Measurements from ENCODE around the gene ZNF227. TPM values are rescaled to one million over a fixed set of nuclear protein-coding genes. Genes with fewer than 3 reads are reported as not detected.
"Not testable (repeated sequence)": the region's sequence is repeated elsewhere in the genome, so short reads cannot be mapped to it uniquely, and the experiment has no call there.

The ZNF227 gene
- total and polyA plus RNA-seq, 5 experiments from 2014 or later: 9.0 to 57.4 (median 12.9) TPM

GRCh38 chr19:44253392-44253791 is 41.1 kb downstream of the ZNF227 start:
- POLR2A ChIA-PET, ATAC-seq, H3K4me3 Mint-ChIP-seq, H3K27me3 Mint-ChIP-seq, H3K27ac Mint-ChIP-seq, H3K4me1 Mint-ChIP-seq, DNase-seq: not testable (repeated sequence)
- peaks cover 45 to 100% (median 82%) of the 10 kb centered on the region in 9 donors for H3K9me3 Mint-ChIP-seq
- peaks cover 32 to 85% (median 83%) of the 10 kb centered on the region in 3 donors for H3K36me3 Mint-ChIP-seq

GRCh38 chr19:44254496-44254895 is 42.2 kb downstream of the ZNF227 start:
- H3K36me3 Mint-ChIP-seq: peaks cover 32 to 79% (median 79%) of the 10 kb centered on the region in 3 donors
- no peaks in the 10 kb centered on the region for H3K27me3 Mint-ChIP-seq
- peaks cover 42 to 97% (median 79%) of the 10 kb centered on the region in 9 donors for H3K9me3 Mint-ChIP-seq
- no peak overlapping the region for H3K4me3 Mint-ChIP-seq
- ATAC-seq: no peak
- no peak for DNase-seq
- H3K27ac Mint-ChIP-seq: no peak overlapping the region
- POLR2A ChIA-PET: no interaction called here
- no peaks in the 10 kb centered on the region for H3K4me1 Mint-ChIP-seq

DNA sequence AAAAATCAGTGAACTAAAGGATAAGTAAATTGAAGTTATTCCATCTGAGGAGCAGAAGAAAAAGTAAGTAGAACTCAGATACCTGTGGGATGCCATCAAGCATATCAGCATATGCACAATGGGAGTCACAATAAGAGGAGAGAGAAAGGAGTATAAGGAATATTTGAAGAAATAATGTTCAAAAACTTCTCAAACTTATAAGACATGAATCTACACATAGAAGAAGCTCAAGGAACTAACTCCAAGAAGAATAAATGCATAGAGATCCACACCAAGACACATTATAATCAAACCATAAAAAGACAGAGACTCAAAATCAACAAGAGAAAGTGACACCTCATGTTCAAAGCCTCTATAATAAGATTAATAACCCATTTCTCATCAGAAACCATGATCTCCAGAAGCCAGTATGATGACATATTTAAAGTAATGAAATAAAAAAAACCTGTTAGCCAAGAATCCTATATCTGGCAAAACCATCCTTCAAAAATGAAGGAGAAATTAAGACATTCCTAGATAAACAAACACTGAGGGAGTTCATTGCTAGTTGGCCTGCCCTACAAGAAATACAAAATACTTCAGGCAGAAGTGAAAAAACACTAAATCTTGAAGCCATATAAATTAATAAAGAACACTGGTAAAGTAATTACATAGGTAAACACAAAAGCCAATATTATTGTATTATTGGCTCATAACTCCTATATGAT is 43.5 kb downstream of the ZNF227 start:
- H3K27me3 Mint-ChIP-seq: no peaks in the 10 kb centered on the region
- POLR2A ChIA-PET: no interaction called here
- H3K4me3 Mint-ChIP-seq: no peak overlapping the region
- H3K4me1 Mint-ChIP-seq: peaks cover 2 to 9% (median 5%) of the 10 kb centered on the region in 4 donors
- no peak overlapping the region for H3K27ac Mint-ChIP-seq
- H3K9me3 Mint-ChIP-seq: peaks cover 40 to 97% (median 78%) of the 10 kb centered on the region in 9 donors
- DNase-seq: no peak
- ATAC-seq: no peak
- H3K36me3 Mint-ChIP-seq: peaks cover 22 to 76% (median 71%) of the 10 kb centered on the region in 3 donors

DNA sequence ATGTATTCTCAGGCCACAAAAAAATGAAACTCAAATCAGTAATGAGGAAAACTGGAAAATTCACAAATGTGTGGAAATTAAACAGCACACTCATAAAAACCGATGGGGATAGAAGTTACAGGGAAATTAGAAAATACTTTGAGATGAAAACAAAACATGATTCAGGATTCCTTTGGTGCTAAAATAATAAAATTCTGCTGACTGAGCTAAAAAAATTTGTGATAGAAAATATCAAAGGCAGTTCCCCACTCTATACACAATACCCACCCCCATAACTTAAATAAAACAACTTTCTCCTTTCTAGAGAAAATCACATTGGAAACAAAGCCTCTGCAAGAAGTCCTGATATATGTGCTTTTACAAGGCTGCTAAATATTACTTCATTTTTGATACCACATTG is 45.8 kb downstream of the ZNF227 start:
- POLR2A ChIA-PET: no interaction called here
- Mint-ChIP-seq H3K9me3 (peaks cover 44 to 93% (median 79%) of the 10 kb centered on the region in 9 donors), H3K4me3 (no peak overlapping the region), H3K27me3 (no peaks in the 10 kb centered on the region), H3K4me1 (peaks cover 2 to 9% (median 5%) of the 10 kb centered on the region in 4 donors), H3K36me3 (peaks cover 9 to 70% (median 65%) of the 10 kb centered on the region in 3 donors), H3K27ac (no peak overlapping the region)
- ATAC-seq (no peak), DNase-seq (no peak)

DNA sequence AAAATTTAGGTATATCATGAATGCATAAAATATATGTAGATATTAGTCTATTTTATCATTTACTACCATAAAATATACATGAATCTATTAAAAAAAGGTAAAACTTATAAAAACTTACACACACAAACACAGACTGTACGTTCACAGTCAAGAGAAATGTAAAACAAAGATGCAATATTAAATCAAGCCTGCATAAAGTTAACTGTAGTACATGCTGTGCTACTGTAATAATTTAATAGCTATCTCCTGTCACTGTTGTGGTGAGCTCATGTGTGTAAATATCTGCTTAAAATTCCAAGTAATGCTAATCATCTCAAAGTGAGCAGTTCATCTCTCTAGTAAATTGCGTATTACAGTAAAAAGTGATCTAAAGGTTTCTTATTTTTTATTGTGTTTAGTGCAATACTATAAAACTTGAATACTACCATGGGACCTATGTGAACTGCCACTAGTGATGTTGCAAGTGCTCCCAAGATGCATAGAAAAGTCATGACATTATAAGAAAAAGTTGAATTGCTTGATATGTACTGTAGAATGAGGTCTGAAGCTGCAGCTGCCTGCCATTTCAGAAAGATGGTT is 46.6 kb downstream of the ZNF227 start:
- H3K9me3 Mint-ChIP-seq: peaks cover 42 to 93% (median 77%) of the 10 kb centered on the region in 9 donors
- peaks cover 8 to 65% (median 64%) of the 10 kb centered on the region in 3 donors for H3K36me3 Mint-ChIP-seq
- H3K4me3 Mint-ChIP-seq: peak overlapping the region in 3 of 10 donors; percentile 2 to 87 (median 83)
- POLR2A ChIA-PET: no interaction called here
- peaks cover 2 to 9% (median 5%) of the 10 kb centered on the region in 4 donors for H3K4me1 Mint-ChIP-seq
- DNase-seq: no peak
- no peaks in the 10 kb centered on the region for H3K27me3 Mint-ChIP-seq
- ATAC-seq: no peak
- no peak overlapping the region for H3K27ac Mint-ChIP-seq

GRCh38 chr19:44260343-44260681 is 48.0 kb downstream of the ZNF227 start:
- POLR2A ChIA-PET: no interaction called here

DNA sequence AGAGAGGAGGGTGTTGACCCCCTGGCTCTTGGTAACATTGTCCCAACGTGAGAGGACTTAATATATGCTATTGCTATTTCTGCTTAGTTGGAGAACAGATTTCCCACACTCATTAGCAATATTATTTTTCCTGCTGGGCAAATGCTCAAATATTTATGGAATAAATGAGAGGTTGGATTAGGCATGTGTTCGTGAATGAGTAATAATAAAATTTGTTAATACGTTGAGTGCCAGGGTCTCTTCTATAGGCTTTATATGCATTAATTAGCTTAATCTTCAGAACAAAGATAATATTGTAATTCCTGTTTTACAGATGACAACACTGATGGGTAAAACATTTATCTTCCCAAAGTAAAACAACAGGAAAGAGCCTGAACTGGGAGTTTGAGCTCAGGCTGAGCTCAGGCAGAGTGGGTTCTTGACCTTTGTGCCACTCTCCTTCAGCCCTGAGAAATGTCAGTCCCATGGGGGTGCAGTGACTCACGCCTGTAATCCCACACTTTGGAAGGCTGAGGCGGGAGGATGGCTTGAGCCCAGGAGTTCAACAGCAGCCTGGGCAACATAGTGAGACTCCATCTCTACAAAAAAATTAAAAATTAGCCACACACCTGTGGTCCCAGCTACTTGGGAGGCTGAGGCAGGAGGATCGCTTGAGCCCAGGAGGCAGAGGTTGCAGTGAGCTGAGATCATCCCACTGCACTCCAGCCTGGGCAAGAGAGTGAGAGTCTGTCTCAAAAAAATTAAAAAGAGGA is 48.5 kb downstream of the ZNF227 start:
- Mint-ChIP-seq H3K27me3 (no peaks in the 10 kb centered on the region), H3K9me3 (peaks cover 36 to 93% (median 68%) of the 10 kb centered on the region in 9 donors), H3K27ac (peak overlapping the region in 1 of 10 donors; percentile 88), H3K4me1 (peaks cover 2 to 9% (median 5%) of the 10 kb centered on the region in 4 donors), H3K36me3 (peaks cover 9 to 63% (median 54%) of the 10 kb centered on the region in 3 donors), H3K4me3 (peak overlapping the region in 7 of 10 donors; percentile 39 to 87 (median 70))
- DNase-seq (no peak), ATAC-seq (no peak)
- POLR2A ChIA-PET: interaction anchor here (0.6 kb wide), 1 partner anchor 1103 kb away, joined by 3 read pairs; no protein-coding TSS in a partner anchor

More at GRCh38 chr19:44260343-44260681, 48.0 kb downstream of the ZNF227 start:
- Mint-ChIP-seq H3K4me1 (peaks cover 2 to 9% (median 5%) of the 10 kb centered on the region in 4 donors), H3K27ac (peak overlapping the region in 3 of 10 donors; percentile 53 to 88 (median 61)), H3K9me3 (peaks cover 40 to 93% (median 70%) of the 10 kb centered on the region in 9 donors), H3K4me3 (peak overlapping the region; percentile 46 to 87 (median 65)), H3K36me3 (peaks cover 4 to 58% (median 57%) of the 10 kb centered on the region in 3 donors), H3K27me3 (no peaks in the 10 kb centered on the region)
- DNase-seq: no peak
- ATAC-seq: peak in 1 of 2 donors; percentile 22

DNA sequence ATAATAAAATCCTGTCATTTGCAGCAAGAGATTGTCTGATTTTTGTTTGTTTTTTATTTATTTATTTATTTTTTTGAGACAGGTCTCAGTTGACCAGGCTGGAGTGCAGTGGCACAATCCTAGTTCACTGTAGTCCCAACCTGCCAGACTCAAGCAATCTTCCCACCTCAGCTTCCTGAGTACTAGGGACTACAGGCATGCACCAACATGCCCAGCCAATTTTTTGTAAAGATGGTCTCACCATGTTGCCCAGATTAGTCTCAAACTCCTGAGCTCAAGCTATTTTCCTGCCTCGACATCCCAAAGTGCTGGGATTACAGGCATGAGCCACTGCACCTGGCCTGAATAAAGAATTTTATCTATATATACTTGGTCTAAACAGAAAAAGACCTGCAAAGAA is 65.0 kb downstream of the ZNF227 start:
- Mint-ChIP-seq H3K9me3 (peaks cover 0 to 97% (median 69%) of the 10 kb centered on the region in 9 donors), H3K4me1 (peaks cover 0 to 1% (median 0%) of the 10 kb centered on the region in 4 donors), H3K36me3 (peaks cover 41 to 86% (median 70%) of the 10 kb centered on the region in 3 donors)

GRCh38 chr19:44278181-44278690 is 65.9 kb downstream of the ZNF227 start:
- Mint-ChIP-seq H3K4me1 (peaks cover 0 to 1% (median 0%) of the 10 kb centered on the region in 4 donors), H3K4me3 (no peak overlapping the region), H3K36me3 (peaks cover 40 to 85% (median 72%) of the 10 kb centered on the region in 3 donors), H3K27me3 (no peaks in the 10 kb centered on the region), H3K9me3 (peaks cover 5 to 97% (median 69%) of the 10 kb centered on the region in 9 donors), H3K27ac (no peak overlapping the region)
- ATAC-seq (no peak), DNase-seq (no peak)
- POLR2A ChIA-PET: no interaction called here

More for the DNA sequence above, 65.0 kb downstream of the ZNF227 start:
- H3K27me3 Mint-ChIP-seq: no peaks in the 10 kb centered on the region
- POLR2A ChIA-PET: no interaction called here
- ATAC-seq (no peak), DNase-seq (no peak)
- no peak overlapping the region for H3K4me3 Mint-ChIP-seq
- no peak overlapping the region for H3K27ac Mint-ChIP-seq

DNA sequence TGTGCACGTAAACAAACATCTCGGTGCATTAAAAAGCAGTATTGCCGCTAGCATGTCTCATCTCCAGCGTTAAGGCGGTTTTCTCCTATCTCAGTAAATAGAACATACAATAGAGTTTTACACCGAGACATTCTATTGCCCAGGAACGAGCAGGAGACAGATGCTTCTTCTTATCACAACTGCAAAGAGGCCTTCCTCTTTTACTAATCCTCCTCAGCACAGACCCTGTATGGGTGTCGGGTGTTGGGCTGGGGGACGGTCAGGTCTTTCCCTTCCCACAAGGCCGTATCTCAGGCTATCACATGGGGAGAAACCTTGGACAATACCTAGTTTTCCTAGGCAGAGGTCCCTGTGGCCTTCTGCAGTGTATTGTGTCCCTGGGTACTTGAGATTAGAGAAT is 68.6 kb downstream of the ZNF227 start:
- Mint-ChIP-seq H3K36me3 (peaks cover 20 to 81% (median 69%) of the 10 kb centered on the region in 3 donors), H3K27me3 (no peaks in the 10 kb centered on the region), H3K4me3 (no peak overlapping the region), H3K4me1 (peaks cover 0 to 1% (median 0%) of the 10 kb centered on the region in 4 donors), H3K9me3 (peaks cover 10 to 98% (median 67%) of the 10 kb centered on the region in 9 donors), H3K27ac (no peak overlapping the region)
- ATAC-seq (no peak), DNase-seq (no peak)
- POLR2A ChIA-PET: no interaction called here

DNA sequence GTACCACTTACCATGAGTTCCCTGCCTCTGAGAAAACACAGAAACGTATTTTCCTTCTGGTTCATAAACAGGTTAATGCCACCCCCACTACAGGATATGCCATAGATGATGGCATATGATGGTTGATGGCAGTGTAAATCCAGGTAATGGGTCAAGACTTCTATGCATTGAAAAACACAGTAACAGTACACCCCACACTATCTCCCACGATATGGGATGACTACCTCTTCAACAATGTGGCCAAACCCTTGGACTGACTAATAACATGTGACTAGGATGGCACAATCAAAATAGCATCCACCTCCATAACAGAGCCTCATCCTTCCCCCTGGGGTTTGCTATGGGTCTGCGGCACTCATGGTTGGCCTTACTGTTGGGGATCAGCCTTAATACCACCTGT is 70.5 kb downstream of the ZNF227 start:
- POLR2A ChIA-PET: no interaction called here
- H3K27me3 Mint-ChIP-seq: no peaks in the 10 kb centered on the region
- H3K27ac Mint-ChIP-seq: no peak overlapping the region
- H3K36me3 Mint-ChIP-seq: peaks cover 25 to 83% (median 62%) of the 10 kb centered on the region in 3 donors
- H3K9me3 Mint-ChIP-seq: peaks cover 10 to 98% (median 63%) of the 10 kb centered on the region in 9 donors
- peaks cover 0 to 1% (median 0%) of the 10 kb centered on the region in 4 donors for H3K4me1 Mint-ChIP-seq
- ATAC-seq (no peak), DNase-seq (no peak)
- H3K4me3 Mint-ChIP-seq: no peak overlapping the region

DNA sequence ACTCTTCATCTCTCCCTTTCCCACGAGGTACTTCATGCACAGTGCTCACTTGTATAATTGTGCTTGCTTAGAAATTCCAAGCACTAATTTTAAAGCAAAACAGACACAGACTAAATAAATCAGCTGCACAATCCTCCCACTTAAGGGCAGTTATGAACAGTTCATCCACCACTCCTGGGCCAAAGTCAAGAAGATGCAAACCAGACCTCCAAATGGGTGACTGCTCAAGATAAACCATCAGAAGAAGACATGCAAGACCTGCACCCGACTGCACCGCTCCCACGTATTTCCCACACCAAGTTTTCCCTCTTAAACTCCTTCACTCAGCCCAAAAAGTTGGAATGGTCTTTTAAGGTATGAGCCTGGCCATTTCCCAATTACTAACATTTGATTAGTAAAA is 72.6 kb downstream of the ZNF227 start:
- no peak for DNase-seq
- H3K27me3 Mint-ChIP-seq: no peaks in the 10 kb centered on the region
- ATAC-seq: no peak
- POLR2A ChIA-PET: no interaction called here
- H3K27ac Mint-ChIP-seq: no peak overlapping the region
- peaks cover 43 to 84% (median 66%) of the 10 kb centered on the region in 3 donors for H3K36me3 Mint-ChIP-seq
- peaks cover 0 to 1% (median 0%) of the 10 kb centered on the region in 4 donors for H3K4me1 Mint-ChIP-seq
- H3K4me3 Mint-ChIP-seq: no peak overlapping the region
- H3K9me3 Mint-ChIP-seq: peaks cover 10 to 98% (median 60%) of the 10 kb centered on the region in 9 donors

Measured in naive thymus-derived CD8-positive, alpha-beta T cell (primary cell).